ENCODE results near the gene EFHC1. TPM values are rescaled to one million over a fixed set of nuclear protein-coding genes. Genes with fewer than 3 reads are reported as not detected.

Gene EFHC1
- total and polyA plus RNA-seq, 2 of the 13 experiments (the other 11 are each of a cell fraction or from before 2014, with no cell fraction given): 23.4 to 29.5 TPM

- TF ChIP-seq MAFK (conservative IDR thresholded peaks at IDR 0.05 in 1 of 2, IDR thresholded peaks at IDR 0.05 in 1 of 2; ENCODE audit: low read length in 2 of 2) (no peak), NR1H2 (CRISPR knock-in tag; IDR thresholded peaks at IDR 0.05; ENCODE audit: borderline replicate concordance, low read depth) (no peak), ZSCAN20 (CRISPR knock-in tag; IDR thresholded peaks at IDR 0.05; ENCODE audit: borderline replicate concordance) (no peak), NBN (conservative IDR thresholded peaks at IDR 0.05) (no peak), AGO2 (optimal IDR thresholded peaks at IDR 0.05; ENCODE audit: low read depth, low read length) (no peak), ZFAT (CRISPR knock-in tag; conservative IDR thresholded peaks at IDR 0.05) (no peak), CREB1 (IDR thresholded peaks at IDR 0.05) (no peak), CREB1 (CRISPR knock-in tag; IDR thresholded peaks at IDR 0.05) (peak; percentile 78), MTF1 (CRISPR knock-in tag; IDR thresholded peaks at IDR 0.05) (no peak), PAWR (CRISPR knock-in tag; IDR thresholded peaks at IDR 0.05; ENCODE audit: borderline replicate concordance) (no peak), ZNF484 (CRISPR knock-in tag; IDR thresholded peaks at IDR 0.05; ENCODE audit: borderline replicate concordance, low read depth) (no peak), SKIL (CRISPR knock-in tag; IDR thresholded peaks at IDR 0.05; ENCODE audit: borderline replicate concordance) (no peak), ZNF768 (CRISPR knock-in tag; IDR thresholded peaks at IDR 0.05) (no peak), CENPX (CRISPR knock-in tag; IDR thresholded peaks at IDR 0.05) (no peak), DMAP1 (CRISPR knock-in tag; IDR thresholded peaks at IDR 0.05) (peak; percentile 41; the same call in 1 of the 2 replicates), HDAC1 (CRISPR knock-in tag; IDR thresholded peaks at IDR 0.05) (peak; percentile 46; the same call in 1 of the 2 replicates)
- TF ChIP-seq, protein P1, sequence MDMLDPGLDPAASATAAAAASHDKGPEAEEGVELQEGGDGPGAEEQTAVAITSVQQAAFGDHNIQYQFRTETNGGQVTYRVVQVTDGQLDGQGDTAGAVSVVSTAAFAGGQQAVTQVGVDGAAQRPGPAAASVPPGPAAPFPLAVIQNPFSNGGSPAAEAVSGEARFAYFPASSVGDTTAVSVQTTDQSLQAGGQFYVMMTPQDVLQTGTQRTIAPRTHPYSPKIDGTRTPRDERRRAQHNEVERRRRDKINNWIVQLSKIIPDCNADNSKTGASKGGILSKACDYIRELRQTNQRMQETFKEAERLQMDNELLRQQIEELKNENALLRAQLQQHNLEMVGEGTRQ (IDR thresholded peaks at IDR 0.05; ENCODE audit: low read depth, low read length): no peak
- TF ChIP-seq, protein P1 (CRISPR knock-in tag; IDR thresholded peaks at IDR 0.05; ENCODE audit: borderline replicate concordance): no peak
- TF ChIP-seq, protein P2, sequence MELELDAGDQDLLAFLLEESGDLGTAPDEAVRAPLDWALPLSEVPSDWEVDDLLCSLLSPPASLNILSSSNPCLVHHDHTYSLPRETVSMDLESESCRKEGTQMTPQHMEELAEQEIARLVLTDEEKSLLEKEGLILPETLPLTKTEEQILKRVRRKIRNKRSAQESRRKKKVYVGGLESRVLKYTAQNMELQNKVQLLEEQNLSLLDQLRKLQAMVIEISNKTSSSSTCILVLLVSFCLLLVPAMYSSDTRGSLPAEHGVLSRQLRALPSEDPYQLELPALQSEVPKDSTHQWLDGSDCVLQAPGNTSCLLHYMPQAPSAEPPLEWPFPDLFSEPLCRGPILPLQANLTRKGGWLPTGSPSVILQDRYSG (CRISPR knock-in tag; IDR thresholded peaks at IDR 0.05): no peak
- TF ChIP-seq, protein P3, sequence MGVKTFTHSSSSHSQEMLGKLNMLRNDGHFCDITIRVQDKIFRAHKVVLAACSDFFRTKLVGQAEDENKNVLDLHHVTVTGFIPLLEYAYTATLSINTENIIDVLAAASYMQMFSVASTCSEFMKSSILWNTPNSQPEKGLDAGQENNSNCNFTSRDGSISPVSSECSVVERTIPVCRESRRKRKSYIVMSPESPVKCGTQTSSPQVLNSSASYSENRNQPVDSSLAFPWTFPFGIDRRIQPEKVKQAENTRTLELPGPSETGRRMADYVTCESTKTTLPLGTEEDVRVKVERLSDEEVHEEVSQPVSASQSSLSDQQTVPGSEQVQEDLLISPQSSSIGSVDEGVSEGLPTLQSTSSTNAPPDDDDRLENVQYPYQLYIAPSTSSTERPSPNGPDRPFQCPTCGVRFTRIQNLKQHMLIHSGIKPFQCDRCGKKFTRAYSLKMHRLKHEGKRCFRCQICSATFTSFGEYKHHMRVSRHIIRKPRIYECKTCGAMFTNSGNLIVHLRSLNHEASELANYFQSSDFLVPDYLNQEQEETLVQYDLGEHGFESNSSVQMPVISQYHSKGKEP (CRISPR knock-in tag; IDR thresholded peaks at IDR 0.05): no peak
- TF ChIP-seq, protein P4, sequence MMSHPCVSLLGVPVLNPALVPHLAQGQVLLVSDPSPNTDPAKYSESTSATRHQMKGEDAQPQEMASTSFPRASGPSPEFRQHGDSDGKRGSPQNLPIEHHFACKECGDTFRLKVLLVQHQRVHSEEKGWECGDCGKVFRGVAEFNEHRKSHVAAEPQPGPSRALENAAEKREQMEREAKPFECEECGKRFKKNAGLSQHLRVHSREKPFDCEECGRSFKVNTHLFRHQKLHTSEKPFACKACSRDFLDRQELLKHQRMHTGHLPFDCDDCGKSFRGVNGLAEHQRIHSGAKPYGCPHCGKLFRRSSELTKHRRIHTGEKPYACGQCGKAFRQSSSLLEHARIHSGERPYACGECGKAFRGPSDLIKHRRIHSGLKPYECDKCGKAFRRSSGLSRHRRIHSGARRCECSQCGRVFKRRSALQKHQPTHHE (CRISPR knock-in tag; IDR thresholded peaks at IDR 0.05; ENCODE audit: borderline replicate concordance): no peak
These were observed 48.4 kb upstream of the EFHC1 start (continued) for GRCh38 chr6:52371656-52372191.
